GM21825 (cell line): ENCODE measurements around the gene SPINK9.

Source experiments
- ATAC-seq: cut with Tn5 transposase; IDR thresholded peaks from one replicate; pipeline ENCODE4 v1.9.1; 2021; ENCODE audit warnings: mild to moderate bottlenecking, moderate library complexity; ENCODE audit not compliant: unreplicated experiment

Gene SPINK9

GRCh38 chr5:148364343-148364742, 29.0 kb downstream of the SPINK9 start:
- ATAC-seq, result no peak

GRCh38 chr5:148368299-148368698, 32.9 kb downstream of the SPINK9 start:
- no peak for ATAC-seq

GRCh38 chr5:148372166-148372725, 36.9 kb downstream of the SPINK9 start:
- ATAC-seq, result no peak

- no peak for ATAC-seq
These were observed 37.5 kb downstream of the SPINK9 start for GRCh38 chr5:148372893-148373292.

GRCh38 chr5:148374690-148375360, 39.5 kb downstream of the SPINK9 start:
- peak; percentile 91 for ATAC-seq

- ATAC-seq, result no peak
These were observed 40.8 kb downstream of the SPINK9 start for GRCh38 chr5:148376198-148376597.

- ATAC-seq, result no peak
These were observed 43.3 kb downstream of the SPINK9 start for GRCh38 chr5:148378670-148379069.

- ATAC-seq, result no peak
These were observed 44.0 kb downstream of the SPINK9 start for GRCh38 chr5:148379340-148379739.

- no peak for ATAC-seq
These were observed 46.5 kb downstream of the SPINK9 start for GRCh38 chr5:148381906-148382305.

- no peak for ATAC-seq
These were observed 47.6 kb downstream of the SPINK9 start for GRCh38 chr5:148382961-148383360.

- peak; percentile 99 for ATAC-seq
These were observed 48.4 kb downstream of the SPINK9 start, which contains the start of gene FBXO38 for GRCh38 chr5:148383564-148384379. Gene FBXO38, plus strand, starts transcription at chr5:148383958. Its CDS starts 10,819 bp downstream, at chr5:148394777.

GRCh38 chr5:148384380-148384737, 49.0 kb downstream of the SPINK9 start:
- ATAC-seq, result peak; percentile 18

- ATAC-seq, result no peak
These were observed 49.7 kb downstream of the SPINK9 start for GRCh38 chr5:148385094-148385493.

GRCh38 chr5:148386041-148386440, 50.7 kb downstream of the SPINK9 start:
- no peak for ATAC-seq

GRCh38 chr5:148387325-148387724, 52.0 kb downstream of the SPINK9 start:
- ATAC-seq, result no peak

GRCh38 chr5:148388696-148389095, 53.3 kb downstream of the SPINK9 start:
- ATAC-seq, result no peak
